AG04450 (cell line): Measurements from ENCODE around the gene RCBTB2. TPM values are rescaled to one million over a fixed set of nuclear protein-coding genes. Genes with fewer than 3 reads are reported as not detected.

Experiments used
- CTCF ChIA-PET: fragments of 300-600, 350-600 bp; formaldehyde crosslinking; extraction: SDS; loops from one replicate; lab custom pipeline; 2022; ENCODE audit warnings: antibody characterized with exemption, inconsistent platforms; lab: Charles Lee
- POLR2A ChIA-PET: fragments of 350-600 bp; formaldehyde crosslinking; extraction: SDS; loops from one replicate; lab custom pipeline; 2021; ENCODE audit warnings: antibody characterized with exemption, inconsistent platforms; lab: Yijun Ruan, JAX
- DNase-seq: peaks from one replicate; pipeline ENCODE4 v3.0.0-alpha.2; 2011; ENCODE audit warnings: low read depth, low spot score
- H3K27ac ChIP-seq: one replicate; pipeline ENCODE4 v1.5.1; 2012; ENCODE audit warnings: low read depth, low read length, control low read depth
- H3K27me3 ChIP-seq: one replicate; pipeline ENCODE4 v1.6.0; 2012; ENCODE audit warnings: low read length; ENCODE audit not compliant: control insufficient read depth, insufficient read depth
- H3K4me3 ChIP-seq: 2 replicates; pipeline ENCODE4 v1.5.1; 2011; ENCODE audit warnings: mild to moderate bottlenecking, low read depth, low read length, control low read depth
- H3K9me3 ChIP-seq: 2 replicates; pipeline ENCODE4 v1.5.1; 2012; ENCODE audit warnings: low read length; ENCODE audit not compliant: control insufficient read depth, insufficient read depth
- CTCF ChIP-seq: IDR thresholded peaks from 2 replicates; pipeline ENCODE4 v1.5.1; 2011; ENCODE audit warnings: low read depth, low read length, control low read depth, inconsistent platforms
- polyA plus RNA-seq: library from polyadenylated mRNA; depleted of rRNA; stranded (reverse); fragments of >200 nt; gene quantifications from 2 replicates; pipeline ENCODE4 v1.2.3, GENCODE V29; 2011

The RCBTB2 gene
- polyA plus RNA-seq, 1 experiment: 10.9 TPM

DNA sequence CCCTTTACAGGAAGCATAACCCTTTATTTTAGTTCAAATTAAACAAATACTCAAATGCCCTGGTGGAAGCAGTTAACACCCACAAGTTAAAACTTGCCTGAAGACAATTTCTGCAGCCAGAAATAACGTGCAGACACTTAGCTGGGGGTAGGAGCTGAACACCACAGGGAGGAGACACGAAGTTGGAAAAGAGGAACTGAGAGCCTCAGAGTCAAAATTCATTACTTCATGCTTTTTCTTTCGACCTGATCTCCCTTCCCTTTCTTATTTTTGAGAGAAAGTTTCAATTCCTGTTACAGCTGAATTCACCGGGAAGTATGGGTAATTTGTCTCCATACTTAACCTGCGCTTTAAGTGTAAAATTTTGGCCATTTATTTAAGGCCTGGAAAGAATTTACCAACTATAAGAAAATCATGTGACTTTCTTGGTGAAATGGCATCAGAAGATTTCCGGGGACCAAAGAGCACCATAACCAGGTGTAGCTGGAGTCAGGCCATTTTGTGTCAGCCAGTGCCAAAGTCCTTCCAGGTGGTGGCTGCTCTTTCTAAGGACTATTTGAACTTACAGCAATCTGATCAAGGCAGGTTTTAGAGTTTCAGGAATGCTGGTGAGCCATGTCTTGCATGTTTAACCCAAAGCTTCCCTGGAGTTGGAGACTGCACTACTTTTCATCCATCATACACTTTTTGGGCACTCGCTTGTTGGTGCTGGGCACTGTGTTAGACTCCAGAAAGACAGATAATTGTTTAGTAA lies 46.5 kb upstream of the RCBTB2 start:
- H3K27me3 ChIP-seq: peaks cover 12% of the 10 kb centered on the region
- DNase-seq: no peak
- no peak overlapping the region for H3K4me3 ChIP-seq
- ChIA-PET POLR2A (interaction anchor here (0.5 to 1.0 kb wide), 3 partner anchors 37 to 703 kb away, joined by 3 to 5 read pairs (median 4); partner anchors contain the start of gene RCBTB2), CTCF (interaction anchor here (0.6 to 9.5 kb wide), 71 partner anchors 9 to 541 kb away, joined by 3 to 182 read pairs (median 5); partner anchors contain the start of genes ITM2B, MED4, NUDT15 and RCBTB2)
- TF ChIP-seq CTCF: no peak
- no peak overlapping the region for H3K27ac ChIP-seq
- no peaks in the 10 kb centered on the region for H3K9me3 ChIP-seq

DNA sequence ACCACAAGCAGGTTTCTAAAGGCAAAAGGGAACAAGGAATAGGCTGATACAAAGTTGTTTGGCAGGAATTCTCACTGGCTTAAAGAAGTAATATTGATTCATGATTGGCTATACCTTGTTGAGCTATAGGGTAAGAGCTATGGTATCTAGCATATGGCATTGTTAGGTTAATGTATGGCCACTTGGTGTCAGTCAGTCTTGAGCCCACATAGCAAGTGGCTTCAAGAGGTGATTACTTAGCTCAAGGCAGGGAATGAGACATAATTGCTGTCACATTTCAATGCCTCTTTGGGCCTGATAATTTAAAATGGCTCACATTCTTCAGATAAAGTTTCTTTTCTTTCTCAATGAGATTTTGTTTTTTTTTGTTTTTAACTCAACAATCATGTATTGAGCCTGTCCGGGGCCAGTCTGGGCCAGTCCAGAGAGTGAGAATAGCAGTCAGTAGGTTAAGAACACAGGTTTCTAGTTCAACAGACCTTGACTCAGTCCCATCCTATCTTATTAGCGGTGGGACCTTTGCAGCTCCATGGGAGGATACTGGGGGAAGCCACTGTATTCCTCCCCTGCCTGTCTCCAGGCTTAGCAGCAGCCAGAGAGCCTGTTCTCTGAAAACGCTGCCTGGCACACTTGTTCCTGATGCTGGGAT lies 45.8 kb upstream of the RCBTB2 start:
- DNase-seq: no peak
- H3K27ac ChIP-seq: no peak overlapping the region
- TF ChIP-seq CTCF: no peak
- peaks cover 11% of the 10 kb centered on the region for H3K27me3 ChIP-seq
- POLR2A ChIA-PET: no interaction called here
- H3K4me3 ChIP-seq: no peak overlapping the region
- no peaks in the 10 kb centered on the region for H3K9me3 ChIP-seq
- CTCF ChIA-PET: interaction anchor here (0.7 to 9.5 kb wide), 9 partner anchors 9 to 1753 kb away, joined by 3 to 182 read pairs (median 12); partner anchors contain the start of gene RCBTB2

DNA sequence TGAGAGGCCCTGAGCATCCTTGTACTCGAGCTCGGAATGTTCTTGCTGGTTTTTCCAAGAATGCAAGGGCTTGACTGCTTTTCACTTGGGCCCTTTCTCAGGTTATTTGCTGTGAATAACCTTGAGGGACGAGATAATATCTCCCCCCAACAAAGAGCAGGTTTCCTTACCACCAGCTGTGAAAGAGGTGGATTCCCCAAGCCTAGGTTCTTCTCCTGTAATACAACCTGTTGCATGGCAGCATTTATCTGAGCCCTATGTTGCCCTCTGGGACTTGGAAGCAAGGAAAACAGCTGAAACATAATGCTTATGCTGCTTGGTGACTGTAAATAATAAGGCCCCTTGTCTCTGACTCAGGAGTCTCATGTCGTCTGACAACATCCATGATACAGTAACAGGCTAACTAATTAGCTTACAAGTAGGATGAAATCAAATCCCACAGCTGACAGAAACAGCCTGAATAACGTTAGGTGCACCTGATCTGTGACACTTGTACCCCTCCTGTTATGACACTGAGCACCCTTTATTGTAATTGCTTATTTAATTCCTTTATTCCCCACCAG lies 43.6 kb upstream of the RCBTB2 start:
- DNase-seq: no peak
- ChIA-PET CTCF (interaction anchor here (1.3 to 9.5 kb wide), 3 partner anchors 193 to 449 kb away, joined by 3 to 182 read pairs (median 4); no protein-coding TSS in a partner anchor), POLR2A (no interaction called here)
- Histone ChIP-seq H3K9me3 (no peaks in the 10 kb centered on the region), H3K4me3 (no peak overlapping the region), H3K27me3 (peaks cover 2% of the 10 kb centered on the region), H3K27ac (no peak overlapping the region)
- TF ChIP-seq CTCF: no peak

DNA sequence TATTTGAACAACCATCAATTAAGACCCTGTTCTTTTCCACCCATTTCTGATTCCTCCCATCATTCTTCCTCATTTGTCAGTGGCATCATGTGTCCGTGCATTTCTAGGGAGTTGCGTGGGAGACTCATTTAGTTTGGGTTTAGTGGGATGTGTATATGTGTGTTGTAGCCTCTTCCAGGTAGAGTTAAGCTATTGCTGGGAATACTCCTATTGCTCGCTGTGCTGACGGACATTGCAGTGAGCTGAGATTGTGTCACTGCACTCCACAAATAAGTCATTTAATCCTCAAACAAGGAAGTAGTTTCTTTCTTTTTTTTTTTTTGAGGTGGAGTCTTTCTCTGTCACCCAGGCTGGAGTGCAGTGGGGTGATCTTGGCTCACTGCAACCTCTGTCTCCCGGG lies 42.2 kb upstream of the RCBTB2 start:
- POLR2A ChIA-PET: no interaction called here
- no peak overlapping the region for H3K4me3 ChIP-seq
- H3K27me3 ChIP-seq: peaks cover 2% of the 10 kb centered on the region
- TF ChIP-seq CTCF: no peak
- CTCF ChIA-PET: interaction anchor here (9.5 kb wide), 1 partner anchor 241 kb away, joined by 182 read pairs; no protein-coding TSS in a partner anchor
- DNase-seq: no peak
- H3K27ac ChIP-seq: no peak overlapping the region
- H3K9me3 ChIP-seq: no peaks in the 10 kb centered on the region
